Ovary (tissue), 9 donors: ENCODE data around the gene TMEM198. TPM values are rescaled to one million over a fixed set of nuclear protein-coding genes. Genes with fewer than 3 reads are reported as not detected.

Experiments used
- DNase-seq, 5 donors: peaks; one replicate each; pipeline ENCODE4 v3.0.0-alpha.2; 2019 to 2020
- H3K27ac ChIP-seq, 2 donors: fragments of 200-600 bp; one replicate each; pipeline versions ENCODE4 v1.5.1 to v1.8.0; 2019 to 2022
- H3K27me3 ChIP-seq: fragments of 200-600 bp; one replicate; pipeline ENCODE4 v1.8.0; 2022
- H3K36me3 ChIP-seq: fragments of 200-600 bp; sonication (generic); one replicate; pipeline ENCODE4 v1.5.1; 2019
- H3K4me1 ChIP-seq: one replicate; pipeline ENCODE4 v1.8.1; 2013; ENCODE audit warnings: mild to moderate bottlenecking, moderate library complexity; ENCODE audit not compliant: insufficient read depth
- H3K4me3 ChIP-seq: fragments of 200-600 bp; sonication (generic); one replicate; pipeline ENCODE4 v1.5.1; 2017
- H3K9me3 ChIP-seq, 2 donors: fragments of 200-600 bp in 1 of 2; sonication (generic) in 1 of 2; one replicate each; pipeline versions ENCODE4 v1.5.1 to v1.8.1; 2013 to 2019; ENCODE audit warnings: mild to moderate bottlenecking in 1 of 2, moderate library complexity in 1 of 2
- CTCF ChIP-seq, 3 donors: fragments of 450-650 bp in 2 of 3; fragments of 200-600 bp in 1 of 3; IDR thresholded peaks; one replicate each; pipeline versions ENCODE4 v1.5.1 to v1.8.0; 2016 to 2022; ENCODE audit warnings: antibody characterized with exemption in 3 of 3, mild to moderate bottlenecking in 1 of 3
- EP300 ChIP-seq: sonication (generic); formaldehyde crosslinking; IDR thresholded peaks from one replicate; pipeline ENCODE4 v1.6.1; 2017; ENCODE audit warnings: antibody characterized with exemption
- POLR2A ChIP-seq: fragments of 450-650 bp; IDR thresholded peaks from one replicate; pipeline ENCODE4 v1.6.1; 2017; ENCODE audit warnings: antibody characterized with exemption, mild to moderate bottlenecking, moderate library complexity
- WGBS, 3 donors: extraction: QIAGEN DNeasy Blood & Tissue Kit in 1 of 3; methylation state at CpG; one replicate each; pipeline versions ENCODE4 v1.1.5 to v1.1.7; 2013 to 2017; 5-methylcytosine and 5-hydroxymethylcytosine counted together
- intact Hi-C, 4 donors: fragments of 100-400 bp; cut with DNase I; formaldehyde crosslinking; loops; one replicate each; pipeline versions ENCODE4 v1.11.0 to v1.15.1; 2022 to 2023
- polyA plus RNA-seq, 2 donors: library from polyadenylated mRNA; stranded (reverse); fragments of 200-250 nt in 1 of 2; fragments of 350-450 nt in 1 of 2; fragmentation: Illumina TruSeq in 1 of 2; extraction: RNeasy Lipid Tissue Mini Kit (QIAGEN cat#74804) in 1 of 2; gene quantifications; one replicate each; pipeline ENCODE4 v1.2.3, GENCODE V29; 2013 to 2014
- total RNA-seq, 7 donors: library from RNA; depleted of rRNA in 2 of 7; stranded (reverse); fragments of >200 nt in 2 of 7; fragmentation: NEBNext Ultra II Directional in 3 of 7; extraction: Animal tissue kit (Norgen Biotek cat#: 25700) in 3 of 7; gene quantifications; one replicate each; pipeline versions ENCODE4 v1.1.0 to v1.2.4, GENCODE V29; 2016 to 2023
- donor health status: DM: no; HTN: no; CAD: no; lungs with moderate emphysema.
- donor health status: DM: no; HTN: no; CAD: no.
- donor health status: Bipolar disorder and iron deficiency.
- donor health status: DM: yes; HTN: yes; CAD: no.
- donor health status: DM: no; HTN: no; CAD: no.
- donor health status: DM: yes; HTN: yes; CAD: no.

TMEM198 gene
- total and polyA plus RNA-seq, 9 donors: 0.62 to 22.7 (median 10.4) TPM

- H3K27ac ChIP-seq: no peak overlapping the region
- no peaks in the 10 kb centered on the region for H3K9me3 ChIP-seq
- no peak overlapping the region for H3K4me3 ChIP-seq
- no peak for TF ChIP-seq POLR2A
- no peak for TF ChIP-seq CTCF (IDR thresholded peaks at IDR 0.05)
- TF ChIP-seq EP300: no peak
- 62 to 64% (median 63%) methylated on average over 4 of the region's 4 CpGs for WGBS, 3 donors
- peaks cover 11% of the 10 kb centered on the region for H3K4me1 ChIP-seq
- DNase-seq: no peak
- no peaks in the 10 kb centered on the region for H3K36me3 ChIP-seq
- intact Hi-C loops: no loop called here
- no peaks in the 10 kb centered on the region for H3K27me3 ChIP-seq
These were observed 2.1 kb downstream of the TMEM198 start for GRCh38 chr2:219545943-219546352.

- intact Hi-C loops: no loop called here
- no peak overlapping the region for H3K27ac ChIP-seq
- 94 to 95% (median 94%) methylated on average over 26 of the region's 26 CpGs for WGBS, 3 donors
These were observed 3.8 kb downstream of the TMEM198 start for GRCh38 chr2:219547621-219548020.

GRCh38 chr2:219548990-219549389, 5.2 kb downstream of the TMEM198 start:
- Histone ChIP-seq H3K36me3 (no peaks in the 10 kb centered on the region), H3K4me3 (no peak overlapping the region), H3K27me3 (no peaks in the 10 kb centered on the region), H3K4me1 (peaks cover 10% of the 10 kb centered on the region), H3K27ac (no peak overlapping the region), H3K9me3 (no peaks in the 10 kb centered on the region)
- intact Hi-C loops: no loop called here
- 90 to 94% (median 91%) methylated on average over 18 of the region's 18 CpGs for WGBS, 3 donors
- TF ChIP-seq POLR2A (no peak), CTCF (IDR thresholded peaks at IDR 0.05) (no peak), EP300 (no peak)
- DNase-seq: peak in 3 of 5 donors; percentile 12 to 38 (median 36)

More at GRCh38 chr2:219547621-219548020, 3.8 kb downstream of the TMEM198 start:
- H3K9me3 ChIP-seq: no peaks in the 10 kb centered on the region
- H3K36me3 ChIP-seq: no peaks in the 10 kb centered on the region
- H3K4me1 ChIP-seq: peaks cover 8% of the 10 kb centered on the region
- H3K27me3 ChIP-seq: no peaks in the 10 kb centered on the region
- TF ChIP-seq EP300: no peak
- no peak for TF ChIP-seq CTCF (IDR thresholded peaks at IDR 0.05)
- TF ChIP-seq POLR2A: no peak
- peak in 3 of 5 donors; percentile 41 to 52 (median 48) for DNase-seq
- H3K4me3 ChIP-seq: no peak overlapping the region

- no peak for TF ChIP-seq CTCF (IDR thresholded peaks at IDR 0.05)
- Histone ChIP-seq H3K36me3 (no peaks in the 10 kb centered on the region), H3K27ac (no peak overlapping the region), H3K9me3 (no peaks in the 10 kb centered on the region), H3K4me1 (peaks cover 7% of the 10 kb centered on the region), H3K27me3 (no peaks in the 10 kb centered on the region), H3K4me3 (no peak overlapping the region)
- intact Hi-C loops: loop anchor here in 2 of 4 donors (5.0 kb wide), 2 partner anchors 58 to 83 kb away; no protein-coding TSS in a partner anchor
- peak in 1 of 5 donors; percentile 35 for DNase-seq
- 88 to 97% (median 93%) methylated on average over 7 to 9 of the region's 9 CpGs for WGBS, 3 donors
These were observed 5.8 kb downstream of the TMEM198 start for GRCh38 chr2:219549619-219550018.
